KBM-7 (cell line): ENCODE measurements around the gene ABCG1.
A peak's percentile ranks its signal among the peaks of the same experiment; 100 is the strongest.

Experiments used
- DNase-seq: peaks from one replicate; pipeline ENCODE4 v3.0.0-alpha.2; 2015
- in situ Hi-C: fragments of 300-500 bp; cut with MboI; formaldehyde crosslinking; loops from 2 replicates; pipeline ENCODE4 v1.14.3; 2020; ENCODE audit warnings: low sequenced_read_pairs, low pct_unique_long_range_greater_than_20kb, mixed read lengths

ABCG1 gene

DNA sequence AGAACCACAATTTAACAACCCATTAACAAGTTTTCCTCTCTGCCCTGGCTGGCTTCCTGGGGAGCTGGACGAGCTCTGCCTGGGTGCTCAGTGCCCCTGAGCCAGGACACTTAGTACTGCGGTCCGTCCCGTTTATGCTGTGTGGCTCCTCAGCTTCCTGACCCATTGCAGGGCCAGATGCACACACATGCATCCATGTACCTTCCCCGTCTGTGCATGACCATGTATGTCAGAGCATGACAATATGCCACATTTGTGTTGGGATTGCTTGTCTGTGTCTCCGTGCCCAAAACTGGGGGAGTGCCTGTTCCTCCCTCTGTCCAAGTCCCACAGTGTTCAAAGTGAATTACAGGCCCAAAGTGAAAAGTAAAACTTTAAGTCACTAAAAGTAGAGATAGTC is 106.0 kb downstream of the ABCG1 start:
- in situ Hi-C loops: no loop called here

DNA sequence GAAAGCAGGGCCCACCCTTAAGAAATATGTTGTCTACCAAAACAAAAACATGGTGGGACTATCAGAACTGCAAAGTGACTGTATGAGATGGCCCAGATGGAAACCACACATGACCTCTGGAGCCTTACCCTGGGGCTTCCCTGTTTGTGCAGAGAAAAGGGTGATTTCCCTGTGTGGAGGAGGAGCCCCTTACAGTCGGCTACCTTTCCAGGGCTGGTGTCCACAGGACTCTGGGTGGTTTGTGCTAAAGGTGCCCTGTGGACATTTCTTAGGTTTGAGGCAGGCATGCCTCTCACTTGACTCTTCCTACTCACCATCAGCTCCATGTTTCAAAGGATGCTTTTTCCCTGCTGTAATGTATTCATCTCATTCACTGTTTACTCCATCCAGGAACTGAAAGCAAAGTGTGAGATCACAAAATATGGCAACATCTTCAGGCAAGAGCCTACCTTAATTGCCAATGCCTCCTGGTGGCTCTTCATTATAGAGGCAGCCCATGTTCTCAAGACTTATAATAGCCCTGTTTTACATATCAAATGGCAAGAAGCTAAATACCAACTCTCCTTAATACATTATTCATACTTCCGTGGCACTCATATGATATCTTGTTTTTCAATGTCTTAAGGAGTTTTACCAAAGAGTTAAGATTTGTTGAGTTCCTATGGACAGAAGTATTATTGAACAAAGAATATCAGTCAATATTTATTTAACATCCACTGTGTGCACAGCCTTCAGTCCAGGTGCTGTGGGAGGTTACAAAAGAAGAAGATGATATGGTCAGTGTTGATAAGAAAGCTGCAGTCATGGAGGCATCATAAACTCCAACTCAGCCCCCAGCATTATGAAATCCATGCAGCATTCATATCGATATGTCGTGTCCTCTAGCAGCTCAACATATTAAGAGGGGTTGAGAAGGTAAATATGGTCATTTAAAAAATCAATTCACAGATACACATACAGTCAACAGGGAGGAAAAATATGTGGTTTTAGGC is 111.7 kb downstream of the ABCG1 start:
- no peak for DNase-seq
- in situ Hi-C loops: no loop called here

More for the DNA sequence above, 106.0 kb downstream of the ABCG1 start:
- DNase-seq: no peak

DNA sequence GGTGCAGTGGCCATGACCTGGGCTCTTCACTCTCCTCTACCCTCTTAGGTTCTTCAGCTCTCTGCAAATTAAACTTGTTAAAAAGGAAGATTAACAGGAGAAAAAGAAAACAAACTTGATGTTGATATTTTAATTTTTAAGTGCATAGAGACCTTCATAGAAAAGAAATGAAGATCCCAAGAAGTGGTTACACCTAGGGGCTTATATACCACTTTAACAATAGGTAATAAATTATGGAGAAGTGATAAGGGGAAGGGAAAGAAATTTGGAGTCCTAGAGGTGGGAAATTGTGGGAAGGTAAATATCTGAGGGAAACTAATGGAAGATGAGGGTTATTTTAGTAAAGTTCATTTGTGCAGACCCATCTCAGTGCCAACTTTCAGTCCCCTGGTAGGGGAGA is 112.7 kb downstream of the ABCG1 start:
- no peak for DNase-seq
- in situ Hi-C loops: no loop called here

DNA sequence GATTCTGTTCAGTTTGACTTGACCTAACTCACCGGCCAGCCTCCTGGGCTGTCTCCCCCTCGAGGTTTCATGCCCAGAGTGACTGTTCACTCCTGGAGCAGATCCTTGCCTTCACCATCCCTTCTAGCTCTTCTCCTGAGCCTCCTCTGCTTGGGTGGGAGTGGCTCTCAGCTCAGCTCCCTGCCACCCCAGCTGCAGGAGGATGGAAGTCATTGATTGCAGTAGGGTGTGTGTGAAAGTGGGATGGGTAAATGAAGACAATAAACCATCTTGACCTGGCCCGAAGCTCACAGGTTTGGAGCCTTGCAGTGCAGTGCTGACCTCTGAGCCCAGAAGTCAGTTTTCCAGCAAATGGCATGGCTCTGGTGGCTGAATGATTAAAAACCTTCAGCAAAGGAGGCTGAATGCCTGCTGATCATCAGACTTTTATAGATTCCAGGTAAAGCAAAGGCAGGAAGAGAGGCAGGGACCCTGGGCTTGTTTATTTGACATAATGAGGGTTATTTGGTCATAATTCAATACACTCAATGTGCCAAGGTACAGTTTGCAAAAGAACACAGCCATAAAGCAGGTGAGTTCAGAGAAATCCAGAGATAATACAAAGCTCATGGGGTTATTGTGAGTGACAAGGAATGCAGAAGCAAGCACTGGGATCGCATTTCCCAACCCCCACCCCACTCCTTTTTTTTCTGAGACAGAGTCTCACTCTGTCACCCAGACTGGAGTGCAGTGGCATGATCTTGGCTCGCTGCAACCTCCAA is 113.8 kb downstream of the ABCG1 start:
- in situ Hi-C loops: no loop called here
- DNase-seq: no peak

DNA sequence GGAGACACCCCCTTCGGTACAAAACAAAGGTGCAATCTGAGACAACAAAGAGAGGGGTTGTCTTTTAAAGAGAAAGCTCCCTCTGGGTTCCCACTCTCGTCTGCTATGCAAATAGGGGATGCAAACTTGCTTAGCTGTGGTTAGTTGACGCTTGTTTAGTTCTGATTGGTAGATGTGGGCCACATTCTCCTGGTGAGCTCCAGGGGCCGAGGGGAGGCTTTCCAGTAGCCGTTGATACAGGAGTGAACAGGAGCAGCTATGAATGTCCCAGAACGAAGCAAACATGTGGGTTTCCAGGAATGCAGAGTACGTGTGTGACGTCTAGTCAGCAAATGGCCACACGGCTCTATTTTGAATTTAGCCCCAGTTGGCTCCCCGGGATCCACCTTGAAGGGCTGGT is 117.1 kb downstream of the ABCG1 start:
- in situ Hi-C loops: no loop called here
- DNase-seq: no peak

DNA sequence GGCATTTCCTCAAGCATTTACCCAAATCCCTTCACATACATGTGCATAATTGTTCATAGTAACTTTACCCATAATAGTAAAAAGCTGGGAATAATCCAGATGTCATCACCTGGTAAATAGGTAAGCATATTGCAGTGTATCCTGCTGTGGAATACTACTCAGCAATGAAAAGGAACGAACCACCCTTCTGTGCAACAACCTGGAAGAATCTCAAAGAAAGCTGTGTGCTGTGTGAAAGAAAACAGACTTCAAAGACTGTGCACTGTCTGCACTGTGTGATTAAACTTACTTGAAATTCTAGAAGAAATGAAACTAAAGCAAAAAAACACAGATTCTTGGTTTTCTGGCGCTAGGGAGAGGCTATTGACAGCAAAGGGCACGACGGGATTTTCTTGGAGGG is 118.3 kb downstream of the ABCG1 start:
- in situ Hi-C loops: no loop called here
- DNase-seq: no peak

DNA sequence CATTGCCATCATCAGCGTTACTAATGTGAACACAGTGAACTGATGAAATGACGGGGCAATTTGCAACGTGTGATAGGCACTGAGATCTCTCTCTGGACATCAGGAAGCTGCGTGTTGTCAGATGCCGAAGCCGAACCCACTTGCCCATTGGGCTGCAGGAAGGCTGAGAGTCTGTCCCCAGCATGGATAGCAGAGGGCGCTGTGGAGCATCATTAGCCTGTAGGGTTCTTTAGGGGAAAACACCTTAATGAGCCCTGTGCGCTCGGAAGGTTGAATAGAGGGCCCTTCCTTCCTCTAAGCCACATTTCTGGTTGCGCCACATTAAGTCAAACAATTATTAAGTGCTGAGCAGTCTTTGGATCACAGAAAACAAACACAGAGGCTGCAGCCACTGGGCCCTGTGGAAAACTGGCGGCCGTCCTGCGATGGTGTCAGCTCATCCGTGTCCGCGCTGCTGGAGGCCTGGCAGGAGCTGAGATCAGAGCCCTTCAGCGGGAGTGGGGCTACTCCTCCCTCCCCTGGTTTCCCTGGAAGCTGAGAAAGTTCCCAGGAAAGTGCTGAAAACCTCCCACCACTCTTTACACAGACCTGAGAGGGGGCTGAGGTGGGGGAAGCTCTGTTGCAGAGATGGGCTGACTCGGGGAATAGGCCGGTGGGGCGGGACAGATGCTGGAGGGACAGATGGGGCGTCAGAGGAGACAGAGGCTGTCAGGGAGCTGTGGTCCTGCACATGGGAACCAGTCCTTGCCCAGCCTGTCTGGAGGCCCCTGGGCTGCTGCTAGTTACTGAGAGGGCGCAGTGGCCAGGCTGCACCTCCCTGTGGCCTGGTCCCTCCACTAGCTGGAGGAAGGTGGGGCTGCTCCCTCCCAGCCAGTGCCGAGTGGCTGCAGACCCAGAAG is 119.1 kb downstream of the ABCG1 start:
- peak; percentile 43 for DNase-seq
- in situ Hi-C loops: no loop called here

DNA sequence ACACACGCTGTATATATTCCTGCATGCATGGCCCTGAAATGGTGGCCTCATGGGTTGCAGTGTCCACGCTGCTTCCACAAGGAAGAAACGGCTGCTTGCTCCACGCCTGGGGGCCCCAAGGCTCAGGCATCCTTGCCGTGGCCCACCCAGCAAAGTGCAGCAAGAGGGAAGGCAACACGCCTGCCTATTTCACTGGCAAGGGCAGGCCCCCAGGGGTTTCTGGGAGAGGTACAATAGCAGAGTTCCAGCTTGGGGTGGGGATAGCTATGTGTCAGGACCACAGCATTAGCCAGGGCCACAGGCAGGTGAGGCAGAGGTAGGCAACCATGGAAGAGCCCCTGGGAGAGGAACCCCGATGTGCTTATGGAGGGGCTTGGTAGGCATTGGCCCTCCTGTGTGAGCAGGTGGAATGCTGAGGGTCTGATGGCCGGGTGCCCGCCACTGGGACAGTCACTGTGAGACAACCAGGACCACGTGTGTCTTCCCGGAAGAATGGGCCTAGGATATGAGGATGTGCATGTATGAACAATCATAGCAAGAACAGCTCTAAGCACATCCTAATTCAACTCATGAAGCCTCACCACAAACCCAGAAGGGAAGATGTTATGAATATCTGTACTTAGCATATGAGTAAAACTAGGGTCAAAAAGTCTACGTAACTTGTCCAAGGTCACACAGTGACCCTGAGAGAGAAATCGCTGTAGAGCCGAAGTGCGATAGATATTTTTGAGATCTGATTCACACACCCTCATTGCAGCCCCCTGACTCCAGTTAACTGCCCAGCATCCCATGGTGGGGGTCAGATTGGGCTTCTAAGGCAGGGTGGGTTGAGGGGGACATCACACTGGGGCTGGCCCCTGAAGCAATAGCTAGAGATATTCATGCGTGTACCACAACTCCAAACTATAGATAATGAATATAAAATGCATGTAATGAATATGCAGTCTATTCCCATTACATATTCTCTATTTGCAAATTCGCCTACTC is 120.1 kb downstream of the ABCG1 start:
- no peak for DNase-seq
- in situ Hi-C loops: no loop called here

DNA sequence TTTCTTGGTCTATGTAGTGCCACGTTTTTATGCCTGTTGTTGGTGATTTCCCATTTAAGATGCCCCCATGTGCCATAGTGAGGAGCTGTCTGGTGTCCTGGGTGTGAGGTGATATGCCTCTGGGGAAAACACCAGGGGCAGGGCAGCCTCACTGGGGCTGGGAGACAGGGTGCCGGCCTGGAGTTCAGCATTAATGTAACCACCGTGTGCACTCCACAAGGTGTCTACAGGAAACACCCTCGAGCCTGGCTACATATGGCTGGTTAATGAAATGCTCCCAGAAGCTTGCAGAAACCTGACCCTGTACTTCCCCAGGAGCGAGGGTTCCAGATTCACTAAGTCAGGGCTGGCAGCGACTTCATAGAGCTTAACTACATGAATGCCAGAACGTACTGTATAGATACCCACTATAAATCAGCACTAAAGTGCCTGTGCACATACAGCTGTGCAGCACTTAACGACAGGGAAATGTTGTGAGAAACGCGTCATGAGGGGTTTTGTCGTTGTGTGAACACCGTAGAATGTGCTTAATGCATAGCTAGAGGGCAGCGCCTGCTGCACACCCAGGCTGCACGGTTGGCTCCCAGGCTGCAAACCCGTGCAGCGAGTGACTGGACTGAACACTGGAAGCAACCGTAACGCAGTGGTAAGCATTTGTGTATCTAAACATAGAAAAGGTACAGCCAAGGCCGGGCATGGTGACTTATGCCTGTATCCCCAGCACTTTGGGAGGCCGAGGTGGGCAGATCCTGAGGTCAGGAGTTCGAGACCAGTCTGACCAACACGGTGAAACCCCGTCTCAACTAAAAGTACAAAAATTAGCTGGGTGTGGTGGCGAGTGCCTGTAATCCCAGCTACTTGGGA is 121.5 kb downstream of the ABCG1 start:
- DNase-seq: no peak
- in situ Hi-C loops: no loop called here

DNA sequence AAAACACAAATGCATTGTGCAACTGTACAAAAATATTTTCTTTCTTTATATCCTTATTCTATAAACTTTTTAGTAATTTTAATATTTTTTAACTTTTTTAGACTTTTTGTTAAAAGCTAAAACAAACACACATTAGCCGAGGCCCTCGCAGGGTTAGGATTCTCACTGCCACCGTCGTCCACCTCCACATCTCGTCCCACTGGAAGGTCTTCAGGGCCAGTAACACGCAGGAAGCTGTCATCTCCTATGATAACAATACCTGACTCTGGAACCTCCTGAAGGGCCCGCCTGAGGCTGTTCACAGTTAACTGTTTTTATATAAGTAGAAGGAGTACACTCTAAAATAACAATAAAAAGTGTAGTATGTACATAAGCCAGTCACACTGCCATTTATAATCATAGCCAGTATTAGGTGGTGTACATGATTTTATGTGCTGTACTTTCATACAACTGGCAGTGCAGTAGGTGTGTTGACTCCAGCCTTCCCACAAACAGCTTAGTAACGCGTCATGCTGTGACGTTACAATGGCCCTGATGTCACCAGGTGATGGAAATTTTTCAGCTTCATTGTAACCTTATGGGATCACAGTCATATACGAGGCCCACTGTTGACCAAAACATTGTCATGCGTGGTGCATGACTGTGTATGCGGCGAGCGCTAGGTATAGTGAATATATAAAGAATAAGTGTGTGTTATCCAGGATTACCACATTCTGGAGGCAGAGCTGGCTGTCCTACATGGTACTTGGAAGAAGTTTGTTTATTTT is 123.0 kb downstream of the ABCG1 start:
- in situ Hi-C loops: no loop called here
- no peak for DNase-seq

DNA sequence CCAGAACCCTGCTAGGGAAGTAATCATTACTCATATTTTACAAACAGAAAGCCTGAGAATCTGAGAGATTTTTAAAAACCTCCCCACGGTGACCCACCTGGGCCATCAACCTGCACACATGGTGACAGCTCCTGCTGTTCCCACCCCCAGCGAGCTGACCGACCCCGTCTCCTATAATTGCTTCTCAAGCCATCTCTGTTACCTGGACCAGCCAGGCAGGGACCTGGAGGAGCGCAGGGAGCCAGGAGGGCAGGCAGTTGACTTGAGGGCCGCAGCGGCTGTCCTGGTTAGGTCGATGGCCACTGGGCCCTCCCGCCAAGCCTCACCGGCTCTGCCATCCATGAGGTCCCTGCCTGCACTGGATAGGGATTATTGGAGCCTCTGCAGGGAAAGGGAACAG is 124.2 kb downstream of the ABCG1 start:
- in situ Hi-C loops: no loop called here
- DNase-seq: no peak

DNA sequence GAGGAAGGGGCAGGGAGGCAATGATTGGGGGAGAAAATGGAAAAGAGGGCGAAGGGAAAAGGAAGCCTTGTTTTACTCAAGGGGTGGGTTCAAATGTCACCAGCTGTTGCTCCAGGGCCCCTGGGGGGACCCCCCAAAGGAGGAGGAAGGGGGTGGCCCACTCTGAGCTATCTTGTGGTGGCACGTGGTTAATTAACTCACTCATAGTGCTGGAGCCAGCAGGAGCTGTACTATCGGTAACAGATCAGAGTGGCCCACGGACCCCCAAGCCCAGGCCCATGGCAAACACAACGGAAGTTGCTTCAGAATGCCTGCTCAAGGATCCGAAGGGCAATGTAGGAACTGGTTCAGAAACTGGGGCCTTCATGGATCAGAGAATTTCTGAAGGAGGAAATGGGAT is 124.6 kb downstream of the ABCG1 start:
- no peak for DNase-seq
- in situ Hi-C loops: no loop called here

DNA sequence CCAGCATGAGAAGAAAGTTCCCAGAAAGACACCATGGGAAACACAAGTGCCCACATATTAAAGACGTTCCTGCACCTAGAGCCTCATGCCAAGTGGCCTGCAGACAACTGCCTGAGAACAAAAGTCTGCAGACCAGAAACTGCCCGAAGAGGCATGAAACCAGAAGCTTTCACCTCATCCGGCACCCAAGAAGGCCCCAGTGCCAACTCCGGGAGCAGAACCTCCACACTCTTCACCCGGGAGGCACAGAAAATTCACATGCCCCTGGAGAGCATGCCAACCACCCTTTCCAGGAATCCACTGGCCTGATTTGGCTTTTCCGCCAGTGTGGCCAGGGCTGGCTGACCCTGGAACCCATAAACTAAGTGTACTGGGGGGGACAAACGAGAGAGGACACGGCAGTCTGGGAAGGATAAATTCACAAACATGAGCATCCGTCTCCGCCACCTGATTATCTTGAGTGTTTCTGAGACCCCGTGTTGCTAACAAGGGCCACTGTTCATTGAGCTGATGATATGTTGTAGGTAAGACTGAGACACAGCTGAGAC is 125.1 kb downstream of the ABCG1 start:
- in situ Hi-C loops: no loop called here

DNA sequence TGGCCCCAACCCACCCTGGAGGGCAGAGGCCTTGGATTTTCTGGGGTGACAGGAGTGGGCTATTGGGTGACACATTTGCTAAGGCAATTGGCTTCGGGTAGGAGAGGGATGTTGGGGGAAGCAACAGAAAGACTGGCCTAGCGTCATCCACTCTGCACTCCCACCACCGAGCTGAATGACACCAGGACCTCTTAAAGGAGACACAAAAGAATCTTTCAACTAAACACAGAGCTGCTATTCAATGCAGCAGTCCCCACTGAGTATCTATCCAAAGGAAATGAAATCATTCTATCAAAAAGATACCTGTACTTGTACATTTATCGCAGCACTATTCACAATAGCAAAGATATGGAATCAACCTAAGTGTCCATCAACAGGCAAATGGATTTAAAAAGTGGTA is 125.7 kb downstream of the ABCG1 start:
- DNase-seq: no peak
- in situ Hi-C loops: no loop called here

More for the DNA sequence above, 125.1 kb downstream of the ABCG1 start:
- no peak for DNase-seq

DNA sequence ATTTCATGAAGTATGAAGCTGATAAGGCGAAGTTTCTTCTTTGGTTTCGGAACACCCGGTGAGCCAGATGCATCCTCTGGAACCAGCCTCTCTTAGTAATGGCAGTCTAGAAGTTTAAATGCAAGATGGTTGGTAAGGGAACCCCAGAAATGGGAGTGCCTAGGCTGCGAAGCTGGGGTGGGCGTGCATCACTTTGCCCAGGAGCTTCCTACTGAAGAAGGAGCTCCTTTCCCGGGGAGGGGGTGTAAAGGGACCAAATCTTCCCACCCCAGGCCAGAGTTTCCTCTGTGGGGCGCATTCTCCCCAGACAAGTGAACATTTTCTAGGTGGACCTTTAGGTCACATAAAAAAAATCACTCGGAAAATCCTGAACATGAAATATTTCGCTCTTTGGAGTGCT is 127.5 kb downstream of the ABCG1 start:
- no peak for DNase-seq
- in situ Hi-C loops: no loop called here
